K562 treated with DMSO at 1 percent for 4 hours (cell line): Measurements from ENCODE around the gene RBMY1D. TPM values are rescaled to one million over a fixed set of nuclear protein-coding genes. Genes with fewer than 3 reads are reported as not detected.

Experiments
- total RNA-seq: library from RNA; unstranded; fragments of 300-600 nt; gene quantifications from 2 replicates; pipeline ENCODE4 v1.2.3, GENCODE V29; 2022; ENCODE audit not compliant: insufficient read depth

Gene RBMY1D
- total RNA-seq, result not detected in 2 replicates

GRCh38 chrY:21894426-21894825, at the start of gene RBMY1D:
Gene RBMY1D, minus strand, starts transcription at chrY:21894526. Its CDS starts 2,013 bp downstream, at chrY:21892513.

GRCh38 chrY:21917932-21918331, 23.6 kb upstream of the RBMY1D start, which contains the start of gene RBMY1E:
Gene RBMY1E, minus strand, starts transcription at chrY:21918032. Its CDS starts 1,978 bp downstream, at chrY:21916054.

Other genes with a start within 250 kb of the RBMY1D start
- not detected in 2 replicates for gene RBMY1E, start 23.5 kb upstream of the RBMY1D start, total RNA-seq